Caco-2 (cell line): ENCODE measurements around the gene GASK1A. TPM values are rescaled to one million over a fixed set of nuclear protein-coding genes. Genes with fewer than 3 reads are reported as not detected.

Source experiments
- BruUV-seq: library from RNA; stranded (reverse); fragments of 400-500 nt; replicated peaks from 2 replicates; lab custom pipeline; 2021; lab: Mats Ljungman, UMichigan
- CTCF ChIA-PET: fragments of 300-600 bp; sonication (Branson Sonifier 250); formaldehyde crosslinking; loops from one replicate; lab custom pipeline; 2022; ENCODE audit warnings: antibody characterized with exemption; lab: Charles Lee
- POLR2A ChIA-PET: fragments of 300-600 bp; sonication (Branson Sonifier 250); formaldehyde crosslinking; loops from one replicate; lab custom pipeline; 2022; ENCODE audit warnings: antibody characterized with exemption; lab: Charles Lee
- DNase-seq, 2 experiments: peaks; one replicate each; pipeline versions ENCODE4 v3.0.0 to v3.0.0-alpha.2; 2020 to 2022
- H3K27me3 ChIP-seq: replicated peaks from 2 replicates; pipeline ENCODE4 v1.6.0; 2011; ENCODE audit warnings: low read length; ENCODE audit not compliant: control insufficient read depth, insufficient read depth
- H3K36me3 ChIP-seq: 2 replicates; pipeline ENCODE4 v1.5.1; 2011; ENCODE audit warnings: low read length; ENCODE audit not compliant: control insufficient read depth, insufficient read depth
- H3K4me1 ChIP-seq: fragments of 250-450 bp; sonication (Bioruptor Pico); 2 replicates; pipeline ENCODE4 v1.5.1; 2020; ENCODE audit warnings: mild to moderate bottlenecking
- H3K4me3 ChIP-seq: 2 replicates; pipeline ENCODE4 v1.5.1; 2011; ENCODE audit warnings: low read depth, mild to moderate bottlenecking, control low read depth, low read length
- H3K9me3 ChIP-seq: fragments of 250-450 bp; sonication (Bioruptor Pico); 2 replicates; pipeline ENCODE4 v1.5.1; 2020; ENCODE audit warnings: mild to moderate bottlenecking, moderate library complexity
- H3K27ac Mint-ChIP-seq: one replicate; pipeline ENCODE4 v1.8.0; 2022; ENCODE audit warnings: mixed read lengths; ENCODE audit not compliant: unreplicated experiment
- H3K27me3 Mint-ChIP-seq: one replicate; pipeline ENCODE4 v1.8.0; 2022; ENCODE audit warnings: mixed read lengths; ENCODE audit not compliant: insufficient read depth, unreplicated experiment
- H3K36me3 Mint-ChIP-seq: one replicate; pipeline ENCODE4 v1.8.0; 2022; ENCODE audit warnings: mild to moderate bottlenecking, mixed read lengths; ENCODE audit not compliant: insufficient read depth, unreplicated experiment
- H3K4me1 Mint-ChIP-seq: one replicate; pipeline ENCODE4 v1.8.0; 2022; ENCODE audit warnings: low read depth, mixed read lengths; ENCODE audit not compliant: unreplicated experiment
- H3K4me3 Mint-ChIP-seq: one replicate; pipeline ENCODE4 v1.8.0; 2022; ENCODE audit warnings: mild to moderate bottlenecking, moderate library complexity, mixed read lengths; ENCODE audit not compliant: unreplicated experiment
- H3K9me3 Mint-ChIP-seq: one replicate; pipeline ENCODE4 v1.8.0; 2022; ENCODE audit warnings: mixed read lengths; ENCODE audit not compliant: unreplicated experiment
- intact Hi-C: fragments of 100-400 bp; cut with micrococcal nuclease; formaldehyde crosslinking; loops from one replicate; pipeline ENCODE4 v1.10.0; 2022; ENCODE audit not compliant: unreplicated experiment
- total RNA-seq: library from RNA; stranded (reverse); gene quantifications from 2 replicates; pipeline ENCODE4 v1.2.3, GENCODE V29; 2022
- TF ChIP-seq, protein P1 (sequence below), 2 experiments: fragments of 200-600 bp in 1 of 2; IDR thresholded peaks; 1 replicate in 1 of 2; 2 replicates in 1 of 2; pipeline versions ENCODE4 v1.5.1 to v1.8.0; 2011 to 2022; ENCODE audit warnings: antibody characterized with exemption in 1 of 2, control low read depth in 1 of 2, inconsistent platforms in 1 of 2, low read depth in 1 of 2, low read length in 1 of 2, mild to moderate bottlenecking in 1 of 2, moderate library complexity in 1 of 2; ENCODE audit not compliant: insufficient read depth in 1 of 2, severe bottlenecking in 1 of 2, unreplicated experiment in 1 of 2

Gene GASK1A
- total RNA-seq, 1 experiment from 2014 or later, result 0.16 TPM

DNA sequence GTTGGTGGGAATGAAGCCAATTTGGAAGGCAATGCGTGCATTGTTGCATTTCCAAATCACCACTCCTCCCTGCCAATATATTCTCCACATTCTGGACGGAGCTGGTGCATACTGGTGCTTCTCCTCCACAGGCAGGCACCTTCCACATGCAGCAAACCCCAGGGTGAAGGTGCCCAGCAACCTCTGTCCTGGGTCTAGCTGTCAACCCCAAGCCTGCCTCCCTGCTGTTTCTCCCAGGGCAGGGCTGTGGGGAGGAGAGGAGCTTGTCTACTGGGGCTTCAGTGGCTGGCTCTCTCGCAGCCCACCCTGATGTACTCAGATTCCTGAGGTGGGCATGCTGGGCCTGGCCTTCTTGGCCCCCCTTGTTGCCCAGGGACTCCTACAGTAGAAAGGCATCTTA is 20.1 kb downstream of the GASK1A start:
- intact Hi-C loops, result no loop called here
- Mint-ChIP-seq H3K4me1 (no peaks in the 10 kb centered on the region), H3K9me3 (no peaks in the 10 kb centered on the region), H3K27ac (no peak overlapping the region), H3K4me3 (no peak overlapping the region), H3K27me3 (peaks cover 18% of the 10 kb centered on the region), H3K36me3 (no peaks in the 10 kb centered on the region)
- H3K9me3 ChIP-seq, result no peaks in the 10 kb centered on the region
- BruUV-seq, result no TSS peak
- ChIA-PET CTCF (no interaction called here), POLR2A (no interaction called here)
- TF ChIP-seq, protein P1, sequence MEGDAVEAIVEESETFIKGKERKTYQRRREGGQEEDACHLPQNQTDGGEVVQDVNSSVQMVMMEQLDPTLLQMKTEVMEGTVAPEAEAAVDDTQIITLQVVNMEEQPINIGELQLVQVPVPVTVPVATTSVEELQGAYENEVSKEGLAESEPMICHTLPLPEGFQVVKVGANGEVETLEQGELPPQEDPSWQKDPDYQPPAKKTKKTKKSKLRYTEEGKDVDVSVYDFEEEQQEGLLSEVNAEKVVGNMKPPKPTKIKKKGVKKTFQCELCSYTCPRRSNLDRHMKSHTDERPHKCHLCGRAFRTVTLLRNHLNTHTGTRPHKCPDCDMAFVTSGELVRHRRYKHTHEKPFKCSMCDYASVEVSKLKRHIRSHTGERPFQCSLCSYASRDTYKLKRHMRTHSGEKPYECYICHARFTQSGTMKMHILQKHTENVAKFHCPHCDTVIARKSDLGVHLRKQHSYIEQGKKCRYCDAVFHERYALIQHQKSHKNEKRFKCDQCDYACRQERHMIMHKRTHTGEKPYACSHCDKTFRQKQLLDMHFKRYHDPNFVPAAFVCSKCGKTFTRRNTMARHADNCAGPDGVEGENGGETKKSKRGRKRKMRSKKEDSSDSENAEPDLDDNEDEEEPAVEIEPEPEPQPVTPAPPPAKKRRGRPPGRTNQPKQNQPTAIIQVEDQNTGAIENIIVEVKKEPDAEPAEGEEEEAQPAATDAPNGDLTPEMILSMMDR (IDR thresholded peaks at IDR 0.05; ENCODE audit: insufficient read depth in 1 of 2, low read depth in 1 of 2, low read length in 1 of 2, severe bottlenecking in 1 of 2, unreplicated experiment in 1 of 2), result no peak
- no peak for DNase-seq
- H3K27me3 ChIP-seq, result no peaks in the 10 kb centered on the region
- no peak overlapping the region for H3K4me3 ChIP-seq
- no peaks in the 10 kb centered on the region for H3K36me3 ChIP-seq
- H3K4me1 ChIP-seq, result no peaks in the 10 kb centered on the region

DNA sequence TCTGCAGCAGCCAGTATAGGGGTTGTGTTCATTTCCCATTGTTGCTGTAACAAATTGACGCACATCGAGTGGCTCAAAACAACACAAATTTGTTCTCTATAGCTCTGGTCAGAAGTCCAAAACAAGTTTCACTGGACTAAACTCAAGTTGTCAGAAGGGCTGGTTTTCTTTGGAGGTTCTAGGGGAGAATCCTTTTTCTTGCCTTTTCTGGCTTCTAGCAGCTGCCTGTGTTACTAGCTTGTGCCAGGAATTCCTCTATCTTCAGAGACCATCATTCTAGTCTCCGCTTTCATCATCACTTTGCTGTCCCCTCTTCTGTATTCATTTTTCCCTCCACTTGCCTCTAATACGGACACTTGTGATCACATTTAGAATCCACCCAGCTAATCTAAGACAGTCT is 20.5 kb downstream of the GASK1A start:
- intact Hi-C loops, result no loop called here
- POLR2A ChIA-PET, result no interaction called here
- TF ChIP-seq, protein P1 (IDR thresholded peaks at IDR 0.05; ENCODE audit: insufficient read depth in 1 of 2, low read depth in 1 of 2, low read length in 1 of 2, severe bottlenecking in 1 of 2, unreplicated experiment in 1 of 2), result no peak

DNA sequence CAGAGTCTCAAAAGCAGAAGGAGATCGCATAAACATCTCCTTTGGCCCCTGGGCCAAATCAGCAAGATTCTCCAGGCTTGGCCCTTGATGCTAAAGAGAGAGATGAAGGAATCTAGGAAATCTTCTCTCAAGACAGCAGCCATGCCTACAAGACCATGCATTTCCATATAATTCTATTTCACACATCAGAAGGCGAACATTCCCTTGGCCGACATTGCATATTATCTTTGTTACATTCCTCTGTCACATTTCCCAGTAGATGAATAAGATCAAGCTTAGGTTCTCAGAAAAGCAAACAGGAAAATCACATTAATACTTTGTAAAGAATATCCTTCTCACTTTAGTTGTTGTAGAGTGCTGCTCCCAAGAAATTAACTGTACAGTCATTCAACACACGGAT is 21.3 kb downstream of the GASK1A start:
- Histone ChIP-seq H3K4me1 (no peaks in the 10 kb centered on the region), H3K4me3 (no peak overlapping the region), H3K36me3 (no peaks in the 10 kb centered on the region), H3K27me3 (no peaks in the 10 kb centered on the region), H3K9me3 (no peaks in the 10 kb centered on the region)
- intact Hi-C loops, result no loop called here
- Mint-ChIP-seq H3K4me1 (no peaks in the 10 kb centered on the region), H3K36me3 (no peaks in the 10 kb centered on the region), H3K4me3 (no peak overlapping the region), H3K27me3 (peaks cover 21% of the 10 kb centered on the region), H3K9me3 (no peaks in the 10 kb centered on the region), H3K27ac (no peak overlapping the region)
- TF ChIP-seq, protein P1 (IDR thresholded peaks at IDR 0.05; ENCODE audit: insufficient read depth in 1 of 2, low read depth in 1 of 2, low read length in 1 of 2, severe bottlenecking in 1 of 2, unreplicated experiment in 1 of 2), result no peak
- CTCF ChIA-PET, result no interaction called here
- BruUV-seq, result no TSS peak
- DNase-seq, result no peak
- POLR2A ChIA-PET, result no interaction called here

More for the DNA sequence above, 20.5 kb downstream of the GASK1A start:
- H3K36me3 ChIP-seq, result no peaks in the 10 kb centered on the region
- BruUV-seq, result no TSS peak
- H3K4me3 ChIP-seq, result no peak overlapping the region
- CTCF ChIA-PET, result no interaction called here
- Mint-ChIP-seq H3K4me3 (no peak overlapping the region), H3K4me1 (no peaks in the 10 kb centered on the region), H3K27ac (no peak overlapping the region), H3K27me3 (peaks cover 18% of the 10 kb centered on the region), H3K9me3 (no peaks in the 10 kb centered on the region), H3K36me3 (no peaks in the 10 kb centered on the region)
- no peaks in the 10 kb centered on the region for H3K9me3 ChIP-seq
- H3K4me1 ChIP-seq, result no peaks in the 10 kb centered on the region
- no peak for DNase-seq
- no peaks in the 10 kb centered on the region for H3K27me3 ChIP-seq
